HG02884 (cell line): ENCODE measurements around the gene KHSRP.

Experiments used
- ATAC-seq: cut with Tn5 transposase; IDR thresholded peaks from one replicate; pipeline ENCODE4 v1.9.1; 2021; ENCODE audit warnings: mild to moderate bottlenecking, moderate library complexity; ENCODE audit not compliant: unreplicated experiment

The KHSRP gene

DNA sequence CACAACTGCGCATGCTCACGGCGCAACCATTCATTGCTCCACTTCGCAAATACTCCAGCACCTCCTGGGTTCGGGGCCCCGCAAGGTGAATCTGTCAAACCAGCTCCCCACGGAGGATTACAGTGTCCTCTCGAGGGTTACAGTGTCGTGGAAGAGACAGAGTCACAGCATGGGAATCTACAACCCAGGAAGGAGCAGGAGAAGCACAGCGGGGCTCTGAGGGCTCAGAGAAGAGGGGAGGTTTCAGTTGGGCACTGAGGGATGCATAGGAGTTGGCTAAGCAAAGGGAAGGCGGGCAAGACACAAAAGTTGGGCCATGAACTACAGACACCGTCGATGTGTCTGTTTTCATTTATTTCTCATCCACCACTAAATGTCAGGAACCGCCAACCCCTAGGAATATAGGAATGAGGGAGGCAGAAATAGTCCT lies 30.6 kb downstream of the KHSRP start:
- no peak for ATAC-seq

GRCh38 chr19:6393074-6393982 lies 31.3 kb downstream of the KHSRP start, which contains the start of gene GTF2F1:
Gene GTF2F1, minus strand, starts transcription at chr19:6393164. Its CDS starts 169 bp downstream, at chr19:6392995.
- ATAC-seq, result peak; percentile 75

- no peak for ATAC-seq
Observed at GRCh38 chr19:6392221-6393073, 32.2 kb downstream of the KHSRP start.

- no peak for ATAC-seq
Observed at GRCh38 chr19:6387372-6387771, 37.2 kb downstream of the KHSRP start.

DNA sequence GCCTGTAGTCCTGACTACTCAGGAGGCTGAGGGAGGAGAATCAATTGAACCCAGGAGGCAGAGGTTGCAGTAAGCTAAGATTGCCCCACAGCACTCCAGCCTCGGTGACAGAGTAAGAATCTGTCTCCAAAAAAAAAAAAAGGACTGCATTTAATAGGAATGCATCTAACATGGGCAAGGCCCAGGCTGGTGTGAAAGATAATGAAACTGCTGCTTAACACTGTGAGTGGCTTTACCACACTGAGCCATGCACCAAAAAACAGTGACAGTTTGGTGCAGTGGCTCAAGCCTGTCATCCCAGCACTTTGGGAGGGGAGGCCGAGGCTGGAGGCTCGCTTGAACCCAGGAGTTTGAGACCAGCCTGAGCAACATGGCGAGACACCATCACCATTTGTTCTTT lies 40.2 kb downstream of the KHSRP start:
- ATAC-seq, result no peak

DNA sequence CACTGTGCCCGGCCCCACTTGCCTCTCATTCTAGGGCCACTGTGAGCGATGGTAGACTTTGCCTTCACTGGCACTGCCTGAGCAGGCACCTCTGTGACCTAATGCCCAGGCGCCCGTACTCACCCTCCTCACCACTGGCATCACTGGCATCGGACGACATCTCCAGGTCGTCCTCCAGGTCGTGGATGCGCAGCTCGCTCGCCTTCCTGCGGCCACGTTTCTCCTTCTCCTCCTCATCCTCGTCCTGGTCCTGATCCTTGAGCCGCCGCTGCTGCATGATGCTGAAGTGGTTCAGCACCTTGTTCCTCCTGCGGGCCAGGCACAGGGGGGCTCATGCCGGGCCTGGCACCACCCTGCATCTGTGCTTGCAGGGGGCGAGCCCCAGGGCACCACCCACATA lies 41.4 kb downstream of the KHSRP start:
- no peak for ATAC-seq

DNA sequence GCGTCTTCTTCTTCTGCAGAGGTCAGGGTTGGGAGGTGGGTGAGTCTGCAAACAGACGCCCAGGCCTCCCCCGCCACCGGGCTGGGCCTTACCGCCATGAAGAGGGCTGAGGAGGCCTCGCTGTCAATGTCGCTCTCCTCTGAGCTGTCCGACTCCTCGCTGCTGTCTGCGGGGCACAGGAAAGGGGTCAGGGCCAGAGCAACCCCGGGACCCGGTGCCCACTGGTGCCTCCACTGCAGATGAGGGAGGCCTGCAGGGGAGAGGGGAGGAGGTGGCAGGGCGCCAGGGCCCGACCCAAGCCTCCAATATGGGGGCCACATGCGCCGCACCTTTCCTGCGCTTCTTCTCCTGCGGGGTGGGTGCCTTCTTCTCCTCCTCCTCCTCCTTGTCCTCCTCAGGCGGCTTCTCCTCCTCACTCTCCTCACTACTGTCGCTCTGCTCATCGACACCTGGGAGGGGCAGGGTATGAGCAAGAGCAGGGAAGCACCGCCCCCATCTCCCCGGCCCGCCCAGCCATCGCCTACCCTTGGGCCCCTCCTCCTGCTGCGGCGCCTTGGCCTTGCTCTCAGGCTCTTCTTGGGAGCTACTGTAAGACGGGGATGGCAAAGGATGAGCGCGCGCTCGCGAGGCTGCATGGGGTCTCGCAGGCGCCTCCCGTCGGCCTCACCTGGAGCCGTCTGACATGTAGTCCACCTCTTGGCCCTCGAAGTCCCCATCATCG lies 43.4 kb downstream of the KHSRP start:
- ATAC-seq, result no peak

- no peak for ATAC-seq
Observed at GRCh38 chr19:6379744-6380143, 44.9 kb downstream of the KHSRP start.

DNA sequence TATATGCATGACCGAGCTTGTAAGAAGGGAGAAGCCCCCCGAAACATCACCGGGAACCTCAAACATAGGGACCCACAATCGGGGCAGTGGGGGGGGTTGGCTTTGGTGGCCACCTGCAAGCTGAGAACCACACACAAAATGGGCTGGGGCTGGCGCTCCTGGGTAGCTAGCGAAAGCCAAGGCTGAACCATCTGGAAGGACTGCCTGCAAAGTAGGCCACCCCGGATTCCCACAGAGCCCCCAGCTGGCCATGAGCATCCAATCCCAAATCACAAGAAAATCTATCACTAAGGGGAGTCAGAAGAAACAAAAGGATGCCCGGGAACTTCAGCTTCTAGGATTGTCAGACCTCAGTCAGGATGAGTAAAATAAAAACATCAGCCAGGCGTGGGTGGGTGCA lies 46.1 kb downstream of the KHSRP start:
- ATAC-seq, result no peak

- ATAC-seq, result no peak
Observed at GRCh38 chr19:6378041-6378440, 46.6 kb downstream of the KHSRP start.

DNA sequence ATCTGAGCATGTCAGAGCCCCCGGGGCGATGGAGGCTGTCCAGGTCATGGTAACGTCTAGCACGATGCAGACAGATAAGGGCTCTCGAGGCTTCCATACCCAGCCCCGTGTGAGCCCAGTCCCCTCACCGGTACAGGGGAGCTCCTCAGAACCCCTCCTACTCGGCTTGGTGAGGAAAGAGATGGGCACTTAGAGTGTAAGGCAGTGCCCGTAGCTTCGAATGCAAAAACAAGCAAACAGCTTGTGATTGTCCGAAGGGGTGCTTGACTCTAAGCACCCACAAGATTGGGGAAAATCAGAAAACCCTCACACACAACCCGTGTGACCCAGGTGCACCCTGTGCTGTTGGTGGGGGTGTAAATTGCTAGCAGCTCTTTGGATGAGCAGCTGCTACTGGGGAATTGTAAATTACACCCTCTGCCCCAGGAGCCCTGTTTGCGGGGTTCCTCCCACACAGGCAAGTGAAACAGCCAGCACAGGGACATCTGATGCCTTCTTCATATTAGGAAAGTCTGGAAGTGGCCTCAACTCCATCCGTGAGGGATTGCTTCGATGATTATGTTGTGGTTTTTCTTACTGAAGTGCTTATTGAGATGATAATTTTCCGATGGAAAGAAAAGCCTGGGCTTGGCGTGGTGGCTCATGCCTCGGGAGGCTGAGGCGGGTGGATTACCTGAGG lies 48.0 kb downstream of the KHSRP start:
- ATAC-seq, result no peak

DNA sequence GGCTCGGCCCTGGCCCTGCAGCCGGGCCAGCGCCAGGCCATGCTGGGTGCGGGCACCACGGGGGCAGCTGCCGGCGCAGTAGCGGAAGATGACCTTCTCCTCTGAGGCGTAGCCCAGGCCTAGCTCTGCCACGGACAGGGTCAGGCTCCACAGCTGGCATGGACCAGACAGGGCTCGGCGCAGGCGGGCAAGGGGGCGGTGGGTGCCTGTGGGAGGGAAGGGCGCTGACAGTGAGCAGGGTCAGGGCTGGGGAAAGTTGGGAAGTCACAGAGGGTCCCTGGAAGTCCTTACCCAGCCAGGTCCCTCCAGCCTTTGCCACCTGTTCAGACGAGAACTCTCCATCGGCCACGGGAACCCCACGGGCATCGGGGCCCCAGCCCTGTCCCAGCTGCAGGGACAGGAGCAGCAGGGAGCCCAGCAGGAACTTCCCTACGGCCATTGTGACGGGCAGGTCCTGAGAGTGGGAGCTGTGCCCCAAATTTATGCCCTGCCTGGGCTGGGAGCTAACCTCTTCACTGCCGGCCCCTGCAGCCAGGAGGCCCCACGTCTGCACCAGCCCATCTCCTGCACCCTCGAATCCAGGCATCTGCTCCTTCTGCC lies 49.1 kb downstream of the KHSRP start, which contains the start of gene PSPN:
Gene PSPN, minus strand, starts transcription at position 523 of the 600 bp plus-strand sequence. Its CDS starts 84 bp downstream, at position 439.
- no peak for ATAC-seq

GRCh38 chr19:6374711-6375410 lies 49.8 kb downstream of the KHSRP start:
- ATAC-seq, result no peak

DNA sequence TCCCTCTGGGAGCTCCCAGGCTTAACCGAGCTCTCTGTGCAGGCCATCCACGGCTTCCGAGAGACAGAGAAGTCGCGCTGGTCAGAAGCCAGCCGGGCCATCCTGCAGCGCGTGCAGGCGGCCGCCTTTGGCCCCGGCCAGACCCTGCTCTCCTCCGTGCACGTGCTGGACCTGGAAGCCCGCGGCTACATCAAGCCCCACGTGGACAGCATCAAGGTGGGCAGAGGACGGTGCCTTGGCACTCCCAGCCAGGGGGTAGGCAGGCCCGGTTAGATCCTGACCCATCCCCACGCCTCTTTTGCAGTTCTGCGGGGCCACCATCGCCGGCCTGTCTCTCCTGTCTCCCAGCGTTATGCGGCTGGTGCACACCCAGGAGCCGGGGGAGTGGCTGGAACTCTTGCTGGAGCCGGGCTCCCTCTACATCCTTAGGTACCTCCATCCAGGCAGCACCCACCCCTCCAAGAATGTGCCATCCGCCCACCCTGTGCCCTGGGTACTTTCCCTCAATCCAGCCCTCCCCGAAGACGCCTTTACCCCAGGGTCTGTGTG lies 50.4 kb downstream of the KHSRP start:
- no peak for ATAC-seq

DNA sequence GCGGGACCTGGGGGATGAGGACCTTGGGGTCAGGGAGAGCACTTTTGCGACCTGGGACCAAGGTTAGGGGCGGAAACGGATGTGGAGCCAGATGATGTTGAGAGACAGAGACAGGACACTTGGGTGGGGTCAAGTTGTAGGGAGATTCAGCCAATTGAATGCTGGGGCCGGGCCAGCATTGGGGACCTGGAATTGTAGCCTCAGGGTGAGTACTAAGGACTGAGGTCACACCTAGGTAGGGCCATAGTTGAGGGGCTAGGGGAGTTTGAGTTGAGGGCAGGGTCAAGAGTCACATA lies 50.9 kb downstream of the KHSRP start:
- no peak for ATAC-seq

DNA sequence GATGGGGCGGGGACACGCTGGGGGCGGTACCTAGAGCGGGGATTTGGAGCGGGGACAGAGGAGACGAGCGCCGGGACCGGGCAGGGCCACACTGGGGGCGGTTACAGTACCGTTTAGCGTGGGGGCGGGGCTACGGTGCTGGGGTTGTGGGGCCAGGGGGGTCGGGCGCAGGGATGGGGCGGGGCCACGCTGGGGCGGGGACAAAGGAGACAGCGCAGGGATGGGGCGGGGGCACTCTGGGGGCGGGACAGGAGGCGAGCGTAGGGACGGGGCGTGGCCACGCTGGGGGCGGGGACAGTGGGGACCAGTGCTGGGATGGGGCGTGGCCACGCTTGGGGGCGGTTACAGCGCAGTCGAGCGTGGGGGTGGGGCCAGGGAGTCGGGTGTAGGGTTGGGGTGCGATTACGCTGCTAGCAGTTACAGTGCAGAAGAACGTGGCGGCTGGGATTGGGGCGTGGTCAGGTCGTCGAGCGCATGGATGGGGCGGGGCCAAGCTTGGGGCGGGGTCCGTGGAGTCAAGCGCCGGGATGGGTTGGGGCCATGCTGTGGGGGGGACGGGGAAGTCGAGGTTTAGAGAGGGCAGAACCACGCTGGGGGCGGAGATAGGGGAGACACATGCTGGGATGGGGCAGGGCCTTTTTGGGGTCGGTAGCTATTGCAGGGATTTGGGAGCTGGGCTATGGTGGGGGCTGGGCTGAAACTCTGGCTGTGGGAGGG lies 51.4 kb downstream of the KHSRP start:
- ATAC-seq, result peak; percentile 46

DNA sequence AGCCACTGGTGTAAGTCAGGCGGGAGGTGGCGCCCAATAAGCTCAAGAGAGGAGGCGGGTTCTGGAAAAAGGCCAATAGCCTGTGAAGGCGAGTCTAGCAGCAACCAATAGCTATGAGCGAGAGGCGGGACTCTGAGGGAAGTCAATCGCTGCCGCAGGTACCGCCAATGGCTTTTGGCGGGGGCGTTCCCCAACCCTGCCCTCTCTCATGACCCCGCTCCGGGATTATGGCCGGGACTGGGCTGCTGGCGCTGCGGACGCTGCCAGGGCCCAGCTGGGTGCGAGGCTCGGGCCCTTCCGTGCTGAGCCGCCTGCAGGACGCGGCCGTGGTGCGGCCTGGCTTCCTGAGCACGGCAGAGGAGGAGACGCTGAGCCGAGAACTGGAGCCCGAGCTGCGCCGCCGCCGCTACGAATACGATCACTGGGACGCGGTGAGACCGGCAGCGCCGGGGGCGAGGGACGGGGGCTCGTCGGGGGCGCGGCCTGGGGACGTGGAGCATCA lies 52.0 kb downstream of the KHSRP start, which contains the start of gene ALKBH7:
Gene ALKBH7, plus strand, starts transcription at position 201 of the 502 bp plus-strand sequence. Its CDS starts 27 bp downstream, at position 228.
- peak; percentile 73 for ATAC-seq

GRCh38 chr19:6364353-6364752 lies 60.3 kb downstream of the KHSRP start:
- no peak for ATAC-seq
